GM23338 (cell line): Measurements from ENCODE around the gene ADGRF1. TPM values are rescaled to one million over a fixed set of nuclear protein-coding genes. Genes with fewer than 3 reads are reported as not detected.

Experiments used
- ATAC-seq: fragments of 200-7000 bp; cut with Tn5 transposase; 3 replicates; pipeline ENCODE4 v1.9.1; 2020
- DNase-seq: peaks from one replicate; pipeline ENCODE4 v3.0.0-alpha.2; 2015; ENCODE audit warnings: low spot score
- H2AFZ ChIP-seq: fragments of 200-600 bp; sonication (generic); 2 replicates; pipeline ENCODE4 v1.8.0; 2016; ENCODE audit warnings: antibody characterized with exemption, mild to moderate bottlenecking, moderate library complexity
- H3F3A ChIP-seq: fragments of 200-600 bp; sonication (generic); replicated peaks from 2 replicates; pipeline ENCODE4 v1.8.0; 2017; ENCODE audit warnings: antibody characterized with exemption, mixed run types, low read depth
- H3K27ac ChIP-seq: fragments of 200-600 bp; sonication (generic); 2 replicates; pipeline ENCODE4 v1.6.1; 2016; ENCODE audit warnings: low read depth
- H3K27me3 ChIP-seq: fragments of 200-600 bp; sonication (generic); 2 replicates; pipeline ENCODE4 v1.8.0; 2016; ENCODE audit warnings: mild to moderate bottlenecking, mixed run types, moderate library complexity; ENCODE audit not compliant: insufficient read depth
- H3K36me3 ChIP-seq: fragments of 200-600 bp; sonication (generic); 2 replicates; pipeline ENCODE4 v1.8.0; 2016; ENCODE audit warnings: mild to moderate bottlenecking; ENCODE audit not compliant: insufficient read depth
- H3K4me1 ChIP-seq: fragments of 200-600 bp; sonication (generic); 2 replicates; pipeline ENCODE4 v1.8.0; 2016; ENCODE audit warnings: mild to moderate bottlenecking, moderate library complexity; ENCODE audit not compliant: insufficient read depth
- H3K4me2 ChIP-seq: fragments of 200-600 bp; sonication (generic); 2 replicates; pipeline ENCODE4 v1.7.1; 2017; ENCODE audit warnings: mixed run types
- H3K4me3 ChIP-seq: fragments of 200-600 bp; sonication (generic); 2 replicates; pipeline ENCODE4 v1.6.1; 2016; ENCODE audit warnings: mixed run types
- H3K79me2 ChIP-seq: fragments of 200-600 bp; sonication (generic); replicated peaks from 2 replicates; pipeline ENCODE4 v1.8.0; 2017; ENCODE audit warnings: mild to moderate bottlenecking; ENCODE audit not compliant: insufficient read depth
- H3K9me2 ChIP-seq: fragments of 200-600 bp; sonication (generic); 2 replicates; pipeline ENCODE4 v1.8.0; 2017; ENCODE audit not compliant: insufficient read depth
- H4K20me1 ChIP-seq: fragments of 200-600 bp; sonication (generic); replicated peaks from 2 replicates; pipeline ENCODE4 v1.8.0; 2017; ENCODE audit warnings: mild to moderate bottlenecking; ENCODE audit not compliant: insufficient read depth
- H3K27ac Mint-ChIP-seq: 2 replicates; pipeline ENCODE4 v1.8.0; 2020; ENCODE audit warnings: inconsistent platforms, mild to moderate bottlenecking, moderate library complexity, mixed read lengths
- H3K27me3 Mint-ChIP-seq: 3 replicates; pipeline ENCODE4 v1.8.0; 2022; ENCODE audit warnings: low read depth, mild to moderate bottlenecking, moderate library complexity, mixed read lengths, inconsistent platforms; ENCODE audit not compliant: insufficient read depth, poor library complexity
- H3K36me3 Mint-ChIP-seq: 3 replicates; pipeline ENCODE4 v1.8.0; 2021; ENCODE audit warnings: low read depth, mild to moderate bottlenecking, inconsistent platforms, moderate library complexity, mixed read lengths
- H3K4me1 Mint-ChIP-seq: 3 replicates; pipeline ENCODE4 v1.8.0; 2020; ENCODE audit warnings: mild to moderate bottlenecking, inconsistent platforms, mixed read lengths
- H3K4me3 Mint-ChIP-seq: 3 replicates; pipeline ENCODE4 v1.8.0; 2021; ENCODE audit warnings: moderate library complexity, mild to moderate bottlenecking, inconsistent platforms, mixed read lengths
- H3K9me3 Mint-ChIP-seq: 3 replicates; pipeline ENCODE4 v1.8.0; 2020; ENCODE audit warnings: moderate library complexity, mild to moderate bottlenecking, inconsistent platforms, mixed read lengths
- CREB1 ChIP-seq: fragments of 250-450 bp; sonication (Bioruptor Pico); IDR thresholded peaks from 2 replicates; pipeline ENCODE4 v1.5.0; 2020; ENCODE audit warnings: low read depth, mild to moderate bottlenecking, moderate library complexity
- EZH2 ChIP-seq: fragments of 200-600 bp; sonication (generic); IDR thresholded peaks from one replicate; pipeline ENCODE4 v1.8.0; 2017; ENCODE audit warnings: antibody characterized with exemption, mild to moderate bottlenecking, low read depth; ENCODE audit not compliant: unreplicated experiment
- JUNB ChIP-seq: IDR thresholded peaks from one replicate; pipeline ENCODE4 v1.6.1; 2016; ENCODE audit warnings: antibody characterized with exemption; ENCODE audit not compliant: unreplicated experiment
- NANOG ChIP-seq: IDR thresholded peaks from 2 replicates; pipeline ENCODE4 v1.6.1; 2016; ENCODE audit warnings: antibody characterized with exemption, borderline replicate concordance
- POLR2AphosphoS5 ChIP-seq: IDR thresholded peaks from 2 replicates; pipeline ENCODE4 v1.6.1; 2016; ENCODE audit warnings: antibody characterized with exemption, low read depth
- STAT1 ChIP-seq: IDR thresholded peaks from one replicate; pipeline ENCODE4 v1.6.1; 2016; ENCODE audit warnings: antibody characterized with exemption; ENCODE audit not compliant: unreplicated experiment
- ZNF114 ChIP-seq: fragments of 250-450 bp; sonication (Bioruptor Pico); IDR thresholded peaks from 2 replicates; pipeline ENCODE4 v1.5.0; 2020; ENCODE audit warnings: mild to moderate bottlenecking, moderate library complexity
- ZNF331 ChIP-seq: fragments of 250-450 bp; sonication (Bioruptor Pico); IDR thresholded peaks from 2 replicates; pipeline ENCODE4 v1.5.0; 2020; ENCODE audit warnings: low read depth, mild to moderate bottlenecking, moderate library complexity
- polyA plus RNA-seq: library from polyadenylated mRNA; unstranded; fragments of >200 nt; fragmentation: Nextera tagmentation; extraction: Ambion mirVana; gene quantifications from 2 replicates; pipeline ENCODE4 v1.2.1, GENCODE V29; 2016
- total RNA-seq: library from RNA; depleted of rRNA; stranded (reverse); fragments of >200 nt; shearing (Covaris generic); gene quantifications from 2 replicates; pipeline ENCODE4 v1.2.3, GENCODE V29; 2014
- TF ChIP-seq, protein P1 (sequence below): fragments of 250-450 bp; sonication (Bioruptor Pico); IDR thresholded peaks from 2 replicates; pipeline ENCODE4 v1.5.0; 2020; ENCODE audit warnings: mild to moderate bottlenecking, moderate library complexity
- TF ChIP-seq, protein P2 (sequence below): IDR thresholded peaks from one replicate; pipeline ENCODE4 v1.6.1; 2018; ENCODE audit warnings: antibody characterized with exemption; ENCODE audit not compliant: unreplicated experiment

Gene ADGRF1
- total and polyA plus RNA-seq, 2 experiments from 2014 or later, result not detected

DNA sequence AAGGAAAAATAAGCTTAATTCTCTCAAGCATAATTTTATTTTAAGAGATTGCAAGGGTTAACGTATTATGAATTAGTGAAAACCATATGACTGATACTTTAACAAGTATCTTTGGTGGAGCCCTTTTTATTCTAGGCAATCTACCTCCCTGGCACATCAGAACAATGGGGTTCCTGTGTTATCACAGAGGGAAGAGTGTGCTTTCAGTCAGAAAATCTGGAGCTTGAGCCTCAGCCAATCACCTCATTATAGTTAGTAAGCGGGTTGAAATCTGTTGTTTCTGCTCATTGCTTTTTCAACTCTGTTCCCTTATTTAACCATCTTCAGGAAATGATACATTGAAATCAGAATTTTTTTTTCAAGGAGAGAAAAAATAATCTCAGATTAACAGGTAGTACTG lies 391 bp downstream of the ADGRF1 start (continued):
- TF ChIP-seq, protein P1, sequence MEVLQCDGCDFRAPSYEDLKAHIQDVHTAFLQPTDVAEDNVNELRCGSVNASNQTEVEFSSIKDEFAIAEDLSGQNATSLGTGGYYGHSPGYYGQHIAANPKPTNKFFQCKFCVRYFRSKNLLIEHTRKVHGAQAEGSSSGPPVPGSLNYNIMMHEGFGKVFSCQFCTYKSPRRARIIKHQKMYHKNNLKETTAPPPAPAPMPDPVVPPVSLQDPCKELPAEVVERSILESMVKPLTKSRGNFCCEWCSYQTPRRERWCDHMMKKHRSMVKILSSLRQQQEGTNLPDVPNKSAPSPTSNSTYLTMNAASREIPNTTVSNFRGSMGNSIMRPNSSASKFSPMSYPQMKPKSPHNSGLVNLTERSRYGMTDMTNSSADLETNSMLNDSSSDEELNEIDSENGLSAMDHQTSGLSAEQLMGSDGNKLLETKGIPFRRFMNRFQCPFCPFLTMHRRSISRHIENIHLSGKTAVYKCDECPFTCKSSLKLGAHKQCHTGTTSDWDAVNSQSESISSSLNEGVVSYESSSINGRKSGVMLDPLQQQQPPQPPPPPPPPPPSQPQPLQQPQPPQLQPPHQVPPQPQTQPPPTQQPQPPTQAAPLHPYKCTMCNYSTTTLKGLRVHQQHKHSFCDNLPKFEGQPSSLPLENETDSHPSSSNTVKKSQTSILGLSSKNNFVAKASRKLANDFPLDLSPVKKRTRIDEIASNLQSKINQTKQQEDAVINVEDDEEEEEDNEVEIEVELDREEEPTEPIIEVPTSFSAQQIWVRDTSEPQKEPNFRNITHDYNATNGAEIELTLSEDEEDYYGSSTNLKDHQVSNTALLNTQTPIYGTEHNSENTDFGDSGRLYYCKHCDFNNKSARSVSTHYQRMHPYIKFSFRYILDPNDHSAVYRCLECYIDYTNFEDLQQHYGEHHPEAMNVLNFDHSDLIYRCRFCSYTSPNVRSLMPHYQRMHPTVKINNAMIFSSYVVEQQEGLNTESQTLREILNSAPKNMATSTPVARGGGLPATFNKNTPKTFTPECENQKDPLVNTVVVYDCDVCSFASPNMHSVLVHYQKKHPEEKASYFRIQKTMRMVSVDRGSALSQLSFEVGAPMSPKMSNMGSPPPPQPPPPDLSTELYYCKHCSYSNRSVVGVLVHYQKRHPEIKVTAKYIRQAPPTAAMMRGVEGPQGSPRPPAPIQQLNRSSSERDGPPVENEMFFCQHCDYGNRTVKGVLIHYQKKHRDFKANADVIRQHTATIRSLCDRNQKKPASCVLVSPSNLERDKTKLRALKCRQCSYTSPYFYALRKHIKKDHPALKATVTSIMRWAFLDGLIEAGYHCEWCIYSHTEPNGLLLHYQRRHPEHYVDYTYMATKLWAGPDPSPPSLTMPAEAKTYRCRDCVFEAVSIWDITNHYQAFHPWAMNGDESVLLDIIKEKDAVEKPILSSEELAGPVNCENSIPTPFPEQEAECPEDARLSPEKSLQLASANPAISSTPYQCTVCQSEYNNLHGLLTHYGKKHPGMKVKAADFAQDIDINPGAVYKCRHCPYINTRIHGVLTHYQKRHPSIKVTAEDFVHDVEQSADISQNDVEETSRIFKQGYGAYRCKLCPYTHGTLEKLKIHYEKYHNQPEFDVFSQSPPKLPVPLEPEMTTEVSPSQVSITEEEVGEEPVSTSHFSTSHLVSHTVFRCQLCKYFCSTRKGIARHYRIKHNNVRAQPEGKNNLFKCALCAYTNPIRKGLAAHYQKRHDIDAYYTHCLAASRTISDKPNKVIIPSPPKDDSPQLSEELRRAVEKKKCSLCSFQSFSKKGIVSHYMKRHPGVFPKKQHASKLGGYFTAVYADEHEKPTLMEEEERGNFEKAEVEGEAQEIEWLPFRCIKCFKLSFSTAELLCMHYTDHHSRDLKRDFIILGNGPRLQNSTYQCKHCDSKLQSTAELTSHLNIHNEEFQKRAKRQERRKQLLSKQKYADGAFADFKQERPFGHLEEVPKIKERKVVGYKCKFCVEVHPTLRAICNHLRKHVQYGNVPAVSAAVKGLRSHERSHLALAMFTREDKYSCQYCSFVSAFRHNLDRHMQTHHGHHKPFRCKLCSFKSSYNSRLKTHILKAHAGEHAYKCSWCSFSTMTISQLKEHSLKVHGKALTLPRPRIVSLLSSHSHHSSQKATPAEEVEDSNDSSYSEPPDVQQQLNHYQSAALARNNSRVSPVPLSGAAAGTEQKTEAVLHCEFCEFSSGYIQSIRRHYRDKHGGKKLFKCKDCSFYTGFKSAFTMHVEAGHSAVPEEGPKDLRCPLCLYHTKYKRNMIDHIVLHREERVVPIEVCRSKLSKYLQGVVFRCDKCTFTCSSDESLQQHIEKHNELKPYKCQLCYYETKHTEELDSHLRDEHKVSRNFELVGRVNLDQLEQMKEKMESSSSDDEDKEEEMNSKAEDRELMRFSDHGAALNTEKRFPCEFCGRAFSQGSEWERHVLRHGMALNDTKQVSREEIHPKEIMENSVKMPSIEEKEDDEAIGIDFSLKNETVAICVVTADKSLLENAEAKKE, result no peak
- TF ChIP-seq ZNF114 (no peak), JUNB (no peak), ZNF331 (CRISPR knock-in tag) (no peak)

DNA sequence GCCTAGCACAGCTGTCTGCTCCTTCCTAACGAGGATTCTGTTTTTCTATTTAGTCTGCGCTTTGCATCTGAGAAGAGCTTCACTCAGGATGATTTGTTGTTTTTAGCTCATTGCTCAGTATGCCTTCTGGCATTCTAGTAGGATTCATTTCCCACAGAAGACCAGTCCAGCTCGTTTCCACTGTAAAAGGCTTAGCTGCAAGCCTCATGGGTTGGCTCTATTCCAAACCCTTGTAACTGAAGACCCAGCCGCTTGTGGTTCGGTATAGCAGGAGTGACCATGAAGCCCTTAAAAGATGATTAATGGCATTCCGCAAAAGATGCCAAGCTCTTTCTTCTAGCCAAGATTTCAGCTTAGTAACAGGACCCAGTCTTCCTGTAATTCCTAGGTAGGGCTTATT lies 7.2 kb downstream of the ADGRF1 start:
- TF ChIP-seq POLR2AphosphoS5 (no peak), ZNF114 (no peak)
- Histone ChIP-seq H3K9me2 (no peaks in the 10 kb centered on the region), H3K36me3 (no peaks in the 10 kb centered on the region), H3K4me1 (peaks cover 13% of the 10 kb centered on the region; the same call in 1 of the 2 replicates), H2AFZ (peak overlapping the region; percentile 67), H3K27me3 (no peaks in the 10 kb centered on the region), H3F3A (no peaks in the 10 kb centered on the region), H3K27ac (no peak overlapping the region), H3K4me3 (no peak overlapping the region), H3K79me2 (no peaks in the 10 kb centered on the region), H3K4me2 (no peak overlapping the region), H4K20me1 (no peaks in the 10 kb centered on the region)
- Mint-ChIP-seq H3K4me3 (no peak overlapping the region), H3K4me1 (peaks cover 11% of the 10 kb centered on the region), H3K27me3 (peaks cover under 1% of the 10 kb centered on the region), H3K27ac (no peak overlapping the region; the same call in 1 of the 2 replicates), H3K36me3 (no peaks in the 10 kb centered on the region), H3K9me3 (no peaks in the 10 kb centered on the region)
- DNase-seq (peak; percentile 35), ATAC-seq (peak; percentile 49)

DNA sequence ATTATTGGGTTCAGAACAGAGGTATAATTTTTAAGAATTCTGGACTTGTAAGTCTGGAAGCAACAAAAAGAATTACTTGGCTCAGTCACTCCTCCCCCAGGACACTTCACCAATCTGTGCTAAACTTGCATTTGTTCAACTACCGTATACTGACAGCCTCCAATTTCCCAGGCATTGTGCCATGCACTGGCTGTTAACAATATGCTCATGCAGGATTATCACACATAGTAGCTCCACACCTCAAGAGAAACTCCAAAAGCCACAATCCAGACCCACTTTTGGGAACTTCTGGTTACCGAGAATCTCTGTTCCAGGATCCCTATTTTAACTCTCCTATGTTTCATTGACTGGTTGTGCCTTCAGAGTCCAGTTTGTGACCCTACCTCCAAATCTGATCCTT lies 7.7 kb downstream of the ADGRF1 start:
- H4K20me1 ChIP-seq, result no peaks in the 10 kb centered on the region
- DNase-seq (no peak), ATAC-seq (no peak)
- Mint-ChIP-seq H3K9me3 (no peaks in the 10 kb centered on the region), H3K36me3 (no peaks in the 10 kb centered on the region), H3K4me1 (peaks cover 11% of the 10 kb centered on the region), H3K4me3 (no peak overlapping the region), H3K27me3 (no peaks in the 10 kb centered on the region), H3K27ac (no peak overlapping the region)
- H3K4me3 ChIP-seq, result no peak overlapping the region
- no peaks in the 10 kb centered on the region for H3K9me2 ChIP-seq
- no peak overlapping the region for H3K27ac ChIP-seq
- H3K36me3 ChIP-seq, result no peaks in the 10 kb centered on the region
- peaks cover 13% of the 10 kb centered on the region; the same call in 1 of the 2 replicates for H3K4me1 ChIP-seq
- H3K27me3 ChIP-seq, result no peaks in the 10 kb centered on the region
- no peaks in the 10 kb centered on the region for H3K79me2 ChIP-seq
- no peaks in the 10 kb centered on the region for H3F3A ChIP-seq
- H3K4me2 ChIP-seq, result no peak overlapping the region
- peak overlapping the region; percentile 67 for H2AFZ ChIP-seq
- no peak for TF ChIP-seq NANOG
- no peak for TF ChIP-seq JUNB
- TF ChIP-seq STAT1, result no peak
- TF ChIP-seq, protein P2, sequence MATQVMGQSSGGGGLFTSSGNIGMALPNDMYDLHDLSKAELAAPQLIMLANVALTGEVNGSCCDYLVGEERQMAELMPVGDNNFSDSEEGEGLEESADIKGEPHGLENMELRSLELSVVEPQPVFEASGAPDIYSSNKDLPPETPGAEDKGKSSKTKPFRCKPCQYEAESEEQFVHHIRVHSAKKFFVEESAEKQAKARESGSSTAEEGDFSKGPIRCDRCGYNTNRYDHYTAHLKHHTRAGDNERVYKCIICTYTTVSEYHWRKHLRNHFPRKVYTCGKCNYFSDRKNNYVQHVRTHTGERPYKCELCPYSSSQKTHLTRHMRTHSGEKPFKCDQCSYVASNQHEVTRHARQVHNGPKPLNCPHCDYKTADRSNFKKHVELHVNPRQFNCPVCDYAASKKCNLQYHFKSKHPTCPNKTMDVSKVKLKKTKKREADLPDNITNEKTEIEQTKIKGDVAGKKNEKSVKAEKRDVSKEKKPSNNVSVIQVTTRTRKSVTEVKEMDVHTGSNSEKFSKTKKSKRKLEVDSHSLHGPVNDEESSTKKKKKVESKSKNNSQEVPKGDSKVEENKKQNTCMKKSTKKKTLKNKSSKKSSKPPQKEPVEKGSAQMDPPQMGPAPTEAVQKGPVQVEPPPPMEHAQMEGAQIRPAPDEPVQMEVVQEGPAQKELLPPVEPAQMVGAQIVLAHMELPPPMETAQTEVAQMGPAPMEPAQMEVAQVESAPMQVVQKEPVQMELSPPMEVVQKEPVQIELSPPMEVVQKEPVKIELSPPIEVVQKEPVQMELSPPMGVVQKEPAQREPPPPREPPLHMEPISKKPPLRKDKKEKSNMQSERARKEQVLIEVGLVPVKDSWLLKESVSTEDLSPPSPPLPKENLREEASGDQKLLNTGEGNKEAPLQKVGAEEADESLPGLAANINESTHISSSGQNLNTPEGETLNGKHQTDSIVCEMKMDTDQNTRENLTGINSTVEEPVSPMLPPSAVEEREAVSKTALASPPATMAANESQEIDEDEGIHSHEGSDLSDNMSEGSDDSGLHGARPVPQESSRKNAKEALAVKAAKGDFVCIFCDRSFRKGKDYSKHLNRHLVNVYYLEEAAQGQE, result no peak
- no peak for TF ChIP-seq CREB1 (CRISPR knock-in tag)
- TF ChIP-seq EZH2, result no peak
